Natural killer cell (primary cell): ENCODE measurements around the gene RNF181. TPM values are rescaled to one million over a fixed set of nuclear protein-coding genes. Genes with fewer than 3 reads are reported as not detected.
A peak's percentile ranks its signal among the peaks of the same experiment; 100 is the strongest.

Source experiments
- ATAC-seq, 3 donors: fragments of 150-1000 bp in 2 of 3; fragments of 200-7000 bp in 1 of 3; cut with Tn5 transposase; 1 replicate in 1 of 3; 2 replicates in 2 of 3; pipeline ENCODE4 v1.10.0; 2021; ENCODE audit warnings: mild to moderate bottlenecking in 2 of 3, moderate library complexity in 2 of 3
- DNase-seq, 2 donors: peaks; one replicate each; pipeline versions ENCODE4 v3.0.0 to v3.0.0-alpha.2; 2013 to 2021; ENCODE audit warnings: mixed read lengths in 1 of 2
- H3K27ac ChIP-seq: one replicate; pipeline ENCODE4 v1.5.1; 2013; ENCODE audit warnings: mild to moderate bottlenecking, low read length
- H3K27me3 ChIP-seq: one replicate; pipeline ENCODE4 v1.6.1; 2013; ENCODE audit warnings: low read length; ENCODE audit not compliant: control insufficient read depth, insufficient read depth
- H3K36me3 ChIP-seq: one replicate; pipeline ENCODE4 v1.6.1; 2013; ENCODE audit warnings: low read length; ENCODE audit not compliant: control insufficient read depth, insufficient read depth
- H3K4me1 ChIP-seq: one replicate; pipeline ENCODE4 v1.6.1; 2013; ENCODE audit warnings: low read length; ENCODE audit not compliant: control insufficient read depth, insufficient read depth
- H3K4me3 ChIP-seq: one replicate; pipeline ENCODE4 v1.5.1; 2013; ENCODE audit warnings: low read length
- H3K9me3 ChIP-seq: one replicate; pipeline ENCODE4 v1.6.1; 2013; ENCODE audit warnings: low read length; ENCODE audit not compliant: control insufficient read depth, insufficient read depth
- H3K27ac Mint-ChIP-seq, 2 donors: one replicate each; pipeline ENCODE4 v1.8.0; 2022; ENCODE audit warnings: mild to moderate bottlenecking in 2 of 2, mixed read lengths in 2 of 2, moderate library complexity in 1 of 2
- H3K27me3 Mint-ChIP-seq, 2 donors: one replicate each; pipeline ENCODE4 v1.8.0; 2022; ENCODE audit warnings: low read depth in 2 of 2, mixed read lengths in 2 of 2
- H3K36me3 Mint-ChIP-seq: one replicate; pipeline ENCODE4 v1.8.0; 2022; ENCODE audit warnings: mixed read lengths
- H3K4me1 Mint-ChIP-seq, 2 donors: one replicate each; pipeline ENCODE4 v1.8.0; 2022; ENCODE audit warnings: mixed read lengths in 2 of 2
- H3K4me3 Mint-ChIP-seq: one replicate; pipeline ENCODE4 v1.8.0; 2022; ENCODE audit warnings: mild to moderate bottlenecking, moderate library complexity, mixed read lengths
- H3K9me3 Mint-ChIP-seq, 2 donors: one replicate each; pipeline ENCODE4 v1.8.0; 2022; ENCODE audit warnings: mixed read lengths in 2 of 2
- WGBS: methylation state at CpG from one replicate; pipeline ENCODE4 v1.1.7; 2013; ENCODE audit warnings: missing lambda C conversion rate; ENCODE audit not compliant: insufficient coverage; 5-methylcytosine and 5-hydroxymethylcytosine counted together
- intact Hi-C: fragments of 100-400 bp; cut with micrococcal nuclease; formaldehyde crosslinking; loops from one replicate; pipeline ENCODE4 v1.14.2; 2022
- total RNA-seq, 4 donors: library from RNA; stranded (reverse); fragments of 120-200 nt in 1 of 4; gene quantifications; one replicate each; pipeline versions ENCODE4 v1.2.3 to v1.2.4, GENCODE V29; 2013 to 2022
- TF ChIP-seq, protein P1 (sequence below): fragments of 200-600 bp; IDR thresholded peaks from one replicate; pipeline ENCODE4 v1.8.0; 2022; ENCODE audit warnings: antibody characterized with exemption

The RNF181 gene
- total RNA-seq, 3 donors from 2014 or later (not counting 1 experiment from before 2014, with no cell fraction given), result 65.0 to 75.0 (median 66.7) TPM

DNA sequence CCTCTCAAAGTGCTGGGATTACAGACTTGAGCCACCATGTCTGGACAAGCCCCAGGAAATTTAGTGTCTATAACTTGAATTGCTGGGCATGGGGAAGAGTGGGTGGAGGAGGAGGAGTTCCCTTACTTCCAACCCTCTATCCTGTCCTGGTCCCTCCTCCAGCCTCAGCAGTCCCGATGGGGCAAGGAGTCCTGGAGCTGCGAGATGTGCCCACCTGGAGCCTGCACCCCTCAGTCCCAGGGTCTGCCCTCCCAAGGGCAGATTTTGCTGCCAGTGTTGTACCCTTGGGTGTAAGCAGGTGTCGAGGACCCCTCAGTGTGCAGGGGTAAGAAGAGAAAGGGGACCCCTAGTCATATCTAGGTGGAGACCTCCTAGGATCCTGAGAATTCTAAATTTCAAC lies 15.3 kb upstream of the RNF181 start:
- H3K36me3 Mint-ChIP-seq, result no peaks in the 10 kb centered on the region
- peak overlapping the region in 1 of 2 donors; percentile 86 for H3K27ac Mint-ChIP-seq
- no peak overlapping the region for H3K4me3 ChIP-seq
- DNase-seq (no peak), ATAC-seq (no peak)
- H3K4me3 Mint-ChIP-seq, result peak overlapping the region; percentile 61
- WGBS, result 93% methylated on average over 3 of the region's 3 CpGs
- intact Hi-C loops, result no loop called here
- peaks cover 16% of the 10 kb centered on the region for H3K36me3 ChIP-seq
- no peaks in the 10 kb centered on the region for H3K27me3 Mint-ChIP-seq
- H3K9me3 Mint-ChIP-seq, result no peaks in the 10 kb centered on the region
- TF ChIP-seq, protein P1, sequence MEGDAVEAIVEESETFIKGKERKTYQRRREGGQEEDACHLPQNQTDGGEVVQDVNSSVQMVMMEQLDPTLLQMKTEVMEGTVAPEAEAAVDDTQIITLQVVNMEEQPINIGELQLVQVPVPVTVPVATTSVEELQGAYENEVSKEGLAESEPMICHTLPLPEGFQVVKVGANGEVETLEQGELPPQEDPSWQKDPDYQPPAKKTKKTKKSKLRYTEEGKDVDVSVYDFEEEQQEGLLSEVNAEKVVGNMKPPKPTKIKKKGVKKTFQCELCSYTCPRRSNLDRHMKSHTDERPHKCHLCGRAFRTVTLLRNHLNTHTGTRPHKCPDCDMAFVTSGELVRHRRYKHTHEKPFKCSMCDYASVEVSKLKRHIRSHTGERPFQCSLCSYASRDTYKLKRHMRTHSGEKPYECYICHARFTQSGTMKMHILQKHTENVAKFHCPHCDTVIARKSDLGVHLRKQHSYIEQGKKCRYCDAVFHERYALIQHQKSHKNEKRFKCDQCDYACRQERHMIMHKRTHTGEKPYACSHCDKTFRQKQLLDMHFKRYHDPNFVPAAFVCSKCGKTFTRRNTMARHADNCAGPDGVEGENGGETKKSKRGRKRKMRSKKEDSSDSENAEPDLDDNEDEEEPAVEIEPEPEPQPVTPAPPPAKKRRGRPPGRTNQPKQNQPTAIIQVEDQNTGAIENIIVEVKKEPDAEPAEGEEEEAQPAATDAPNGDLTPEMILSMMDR, result no peak
- peaks cover 50% of the 10 kb centered on the region for H3K4me1 ChIP-seq
- H3K9me3 ChIP-seq, result no peaks in the 10 kb centered on the region
- H3K27me3 ChIP-seq, result no peaks in the 10 kb centered on the region
- H3K27ac ChIP-seq, result no peak overlapping the region
- peaks cover 42 to 55% of the 10 kb centered on the region in 2 donors for H3K4me1 Mint-ChIP-seq

DNA sequence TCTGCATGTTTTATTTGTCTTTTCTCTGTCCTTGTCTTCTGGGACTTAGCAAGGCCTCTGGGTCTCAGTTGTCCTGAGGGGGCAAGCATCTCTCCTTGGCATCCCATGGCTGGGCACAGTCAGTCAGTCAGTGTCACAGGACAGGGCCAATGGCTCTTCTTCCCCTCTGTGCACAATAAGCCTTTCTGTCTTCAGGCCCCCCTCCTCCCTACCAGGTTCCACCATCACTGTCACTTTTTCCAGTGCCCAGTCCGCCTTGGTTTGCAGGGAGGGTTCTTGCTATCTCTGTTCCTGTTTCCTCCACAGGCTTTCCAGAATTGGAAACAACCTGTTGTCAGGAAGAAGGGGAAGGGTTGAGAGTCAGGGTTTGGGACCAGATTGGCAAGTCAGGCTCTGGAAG lies 13.1 kb upstream of the RNF181 start:
- ATAC-seq, result no peak
- WGBS, result 83% methylated on average over 1 of the region's 1 CpG
- no peaks in the 10 kb centered on the region for H3K27me3 Mint-ChIP-seq
- Histone ChIP-seq H3K36me3 (peaks cover 16% of the 10 kb centered on the region), H3K4me3 (no peak overlapping the region), H3K9me3 (no peaks in the 10 kb centered on the region), H3K27me3 (no peaks in the 10 kb centered on the region), H3K4me1 (peaks cover 47% of the 10 kb centered on the region), H3K27ac (no peak overlapping the region)
- TF ChIP-seq, protein P1, result no peak
- peak overlapping the region; percentile 45 to 85 for H3K27ac Mint-ChIP-seq
- peak overlapping the region; percentile 13 for H3K4me3 Mint-ChIP-seq
- DNase-seq, result no peak
- intact Hi-C loops, result no loop called here
- no peaks in the 10 kb centered on the region for H3K36me3 Mint-ChIP-seq
- H3K4me1 Mint-ChIP-seq, result peaks cover 49 to 61% of the 10 kb centered on the region in 2 donors
- no peaks in the 10 kb centered on the region for H3K9me3 Mint-ChIP-seq

DNA sequence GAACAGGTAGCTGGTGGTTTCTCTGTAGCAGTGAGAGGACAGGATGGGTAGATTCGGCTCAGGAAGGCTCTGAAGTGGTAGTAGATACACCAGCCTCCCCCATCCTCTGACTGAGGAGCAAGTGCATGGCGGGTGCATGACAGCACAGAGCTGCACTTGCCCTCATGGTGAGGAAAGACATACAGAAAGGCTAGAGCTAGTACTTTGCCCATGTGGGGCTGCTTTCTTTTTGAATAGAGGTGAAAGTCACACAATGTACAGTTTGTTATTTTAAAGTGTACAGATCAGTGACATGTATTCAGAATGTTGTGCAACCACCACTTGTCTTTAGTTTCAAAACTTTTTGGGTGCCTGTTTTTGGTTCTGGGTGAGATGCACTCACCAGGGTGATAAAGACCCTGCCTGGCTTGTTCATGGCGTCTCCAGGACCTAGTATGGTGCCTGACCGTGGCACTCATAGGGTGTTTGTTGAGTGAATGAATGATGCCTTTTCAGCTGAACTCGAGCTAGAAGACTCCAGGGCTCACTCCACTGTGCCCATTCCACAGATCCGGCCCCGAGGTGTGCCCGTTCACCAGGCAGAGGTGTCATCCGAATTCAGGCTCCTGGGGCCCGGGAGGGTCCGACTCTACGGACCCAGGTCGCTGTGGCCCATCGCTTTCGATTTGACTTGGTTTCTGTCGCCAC lies 11.7 kb upstream of the RNF181 start:
- H3K27me3 Mint-ChIP-seq, result no peaks in the 10 kb centered on the region
- Histone ChIP-seq H3K9me3 (no peaks in the 10 kb centered on the region), H3K27me3 (no peaks in the 10 kb centered on the region), H3K4me1 (peaks cover 46% of the 10 kb centered on the region), H3K36me3 (peaks cover 16% of the 10 kb centered on the region), H3K4me3 (peak overlapping the region; percentile 58), H3K27ac (peak overlapping the region; percentile 79)
- peak overlapping the region; percentile 85 to 87 for H3K27ac Mint-ChIP-seq
- no peaks in the 10 kb centered on the region for H3K9me3 Mint-ChIP-seq
- intact Hi-C loops, result no loop called here
- DNase-seq (peak; percentile 44 to 63), ATAC-seq (peak; percentile 30 to 57 (median 42))
- H3K4me1 Mint-ChIP-seq, result peaks cover 42 to 59% of the 10 kb centered on the region in 2 donors
- 16% methylated on average over 16 of the region's 16 CpGs for WGBS
- H3K36me3 Mint-ChIP-seq, result no peaks in the 10 kb centered on the region
- peak overlapping the region; percentile 88 for H3K4me3 Mint-ChIP-seq
- TF ChIP-seq, protein P1, result no peak
